Measurements from ENCODE around the gene BLOC1S4. TPM values are rescaled to one million over a fixed set of nuclear protein-coding genes. Genes with fewer than 3 reads are reported as not detected.

Gene BLOC1S4
- total and polyA plus RNA-seq, 2 experiments from 2014 or later, result 23.9 to 35.2 TPM

GRCh38 chr4:6709230-6710114 is 6.5 kb upstream of the BLOC1S4 start, which contains the start of gene MRFAP1L1:
Gene MRFAP1L1, minus strand, starts transcription at chr4:6709865. Its CDS starts 236 bp downstream, at chr4:6709629.
- Mint-ChIP-seq H3K9me3 (peaks cover 7% of the 10 kb centered on the region; the same call in 2 of the 3 replicates), H3K4me1 (peaks cover 25% of the 10 kb centered on the region), H3K27me3 (ENCODE audit: insufficient read depth, low read depth, poor library complexity) (no peaks in the 10 kb centered on the region), H3K36me3 (ENCODE audit: low read depth) (peaks cover 38% of the 10 kb centered on the region), H3K27ac (peak within 1 kb of the TSS; percentile 98), H3K4me3 (peak within 1 kb of the TSS; percentile 100)
- peak; percentile 99 for DNase-seq (ENCODE audit: low spot score)
- Histone ChIP-seq H3F3A (replicated peaks; ENCODE audit: low read depth) (no peaks in the 10 kb centered on the region), H3K4me2 (peak within 1 kb of the TSS; percentile 94), H3K4me1 (ENCODE audit: insufficient read depth) (peaks cover 20% of the 10 kb centered on the region), H3K27ac (ENCODE audit: low read depth) (peak within 1 kb of the TSS; percentile 93), H2AFZ (peak within 1 kb of the TSS; percentile 94), H4K20me1 (replicated peaks; ENCODE audit: insufficient read depth) (peaks cover 27% of the 10 kb centered on the region; the same call in 1 of the 2 replicates), H3K9me2 (ENCODE audit: insufficient read depth) (no peaks in the 10 kb centered on the region), H3K79me2 (replicated peaks; ENCODE audit: insufficient read depth) (peaks cover 50% of the 10 kb centered on the region), H3K4me3 (peak within 1 kb of the TSS; percentile 84), H3K36me3 (ENCODE audit: insufficient read depth) (peaks cover 11% of the 10 kb centered on the region), H3K27me3 (ENCODE audit: insufficient read depth) (no peaks in the 10 kb centered on the region; the same call in 1 of the 2 replicates)
- no peak for TF ChIP-seq NANOG (IDR thresholded peaks at IDR 0.05; ENCODE audit: borderline replicate concordance)
- TF ChIP-seq EZH2phosphoT487 (IDR thresholded peaks at IDR 0.05; ENCODE audit: unreplicated experiment), result no peak
- no peak for TF ChIP-seq ZNF331 (CRISPR knock-in tag; IDR thresholded peaks at IDR 0.05; ENCODE audit: low read depth)
- TF ChIP-seq, protein P1, sequence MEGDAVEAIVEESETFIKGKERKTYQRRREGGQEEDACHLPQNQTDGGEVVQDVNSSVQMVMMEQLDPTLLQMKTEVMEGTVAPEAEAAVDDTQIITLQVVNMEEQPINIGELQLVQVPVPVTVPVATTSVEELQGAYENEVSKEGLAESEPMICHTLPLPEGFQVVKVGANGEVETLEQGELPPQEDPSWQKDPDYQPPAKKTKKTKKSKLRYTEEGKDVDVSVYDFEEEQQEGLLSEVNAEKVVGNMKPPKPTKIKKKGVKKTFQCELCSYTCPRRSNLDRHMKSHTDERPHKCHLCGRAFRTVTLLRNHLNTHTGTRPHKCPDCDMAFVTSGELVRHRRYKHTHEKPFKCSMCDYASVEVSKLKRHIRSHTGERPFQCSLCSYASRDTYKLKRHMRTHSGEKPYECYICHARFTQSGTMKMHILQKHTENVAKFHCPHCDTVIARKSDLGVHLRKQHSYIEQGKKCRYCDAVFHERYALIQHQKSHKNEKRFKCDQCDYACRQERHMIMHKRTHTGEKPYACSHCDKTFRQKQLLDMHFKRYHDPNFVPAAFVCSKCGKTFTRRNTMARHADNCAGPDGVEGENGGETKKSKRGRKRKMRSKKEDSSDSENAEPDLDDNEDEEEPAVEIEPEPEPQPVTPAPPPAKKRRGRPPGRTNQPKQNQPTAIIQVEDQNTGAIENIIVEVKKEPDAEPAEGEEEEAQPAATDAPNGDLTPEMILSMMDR (conservative IDR thresholded peaks at IDR 0.05; ENCODE audit: low read depth in 2 of 2), result peak in 1 of 2 experiments; percentile 21; a peak in 1 of 4 replicates
- TF ChIP-seq, protein P2, sequence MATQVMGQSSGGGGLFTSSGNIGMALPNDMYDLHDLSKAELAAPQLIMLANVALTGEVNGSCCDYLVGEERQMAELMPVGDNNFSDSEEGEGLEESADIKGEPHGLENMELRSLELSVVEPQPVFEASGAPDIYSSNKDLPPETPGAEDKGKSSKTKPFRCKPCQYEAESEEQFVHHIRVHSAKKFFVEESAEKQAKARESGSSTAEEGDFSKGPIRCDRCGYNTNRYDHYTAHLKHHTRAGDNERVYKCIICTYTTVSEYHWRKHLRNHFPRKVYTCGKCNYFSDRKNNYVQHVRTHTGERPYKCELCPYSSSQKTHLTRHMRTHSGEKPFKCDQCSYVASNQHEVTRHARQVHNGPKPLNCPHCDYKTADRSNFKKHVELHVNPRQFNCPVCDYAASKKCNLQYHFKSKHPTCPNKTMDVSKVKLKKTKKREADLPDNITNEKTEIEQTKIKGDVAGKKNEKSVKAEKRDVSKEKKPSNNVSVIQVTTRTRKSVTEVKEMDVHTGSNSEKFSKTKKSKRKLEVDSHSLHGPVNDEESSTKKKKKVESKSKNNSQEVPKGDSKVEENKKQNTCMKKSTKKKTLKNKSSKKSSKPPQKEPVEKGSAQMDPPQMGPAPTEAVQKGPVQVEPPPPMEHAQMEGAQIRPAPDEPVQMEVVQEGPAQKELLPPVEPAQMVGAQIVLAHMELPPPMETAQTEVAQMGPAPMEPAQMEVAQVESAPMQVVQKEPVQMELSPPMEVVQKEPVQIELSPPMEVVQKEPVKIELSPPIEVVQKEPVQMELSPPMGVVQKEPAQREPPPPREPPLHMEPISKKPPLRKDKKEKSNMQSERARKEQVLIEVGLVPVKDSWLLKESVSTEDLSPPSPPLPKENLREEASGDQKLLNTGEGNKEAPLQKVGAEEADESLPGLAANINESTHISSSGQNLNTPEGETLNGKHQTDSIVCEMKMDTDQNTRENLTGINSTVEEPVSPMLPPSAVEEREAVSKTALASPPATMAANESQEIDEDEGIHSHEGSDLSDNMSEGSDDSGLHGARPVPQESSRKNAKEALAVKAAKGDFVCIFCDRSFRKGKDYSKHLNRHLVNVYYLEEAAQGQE (IDR thresholded peaks at IDR 0.05; ENCODE audit: unreplicated experiment), result no peak
- TF ChIP-seq ZNF114 (CRISPR knock-in tag; IDR thresholded peaks at IDR 0.05), result no peak
- TF ChIP-seq CREB1 (CRISPR knock-in tag; IDR thresholded peaks at IDR 0.05; ENCODE audit: low read depth), result no peak
- no peak for TF ChIP-seq JUNB (IDR thresholded peaks at IDR 0.05; ENCODE audit: unreplicated experiment)
- TF ChIP-seq STAT1 (IDR thresholded peaks at IDR 0.05; ENCODE audit: unreplicated experiment), result no peak
- no peak for TF ChIP-seq EZH2 (IDR thresholded peaks at IDR 0.05; ENCODE audit: low read depth, unreplicated experiment)
- TF ChIP-seq ZNF462 (CRISPR knock-in tag; IDR thresholded peaks at IDR 0.05), result no peak
- peak; percentile 83 for TF ChIP-seq POLR2AphosphoS5 (IDR thresholded peaks at IDR 0.05; ENCODE audit: low read depth)
- TF ChIP-seq ETS1 (IDR thresholded peaks at IDR 0.05), result peak; percentile 76; the same call in 1 of the 2 replicates
- peak; percentile 89 for ATAC-seq

Data from GM23338 (cell line).